H1 (cell line): ENCODE measurements around the gene ARMC3. TPM values are rescaled to one million over a fixed set of nuclear protein-coding genes. Genes with fewer than 3 reads are reported as not detected.

Experiments
- ATF2 ChIP-seq: IDR thresholded peaks from 2 replicates; pipeline ENCODE4 v1.6.1; 2012; ENCODE audit warnings: low read length, inconsistent platforms
- KDM5A ChIP-seq: fragments of 200-600 bp; IDR thresholded peaks from 2 replicates; pipeline ENCODE4 v1.7.1; 2012; ENCODE audit warnings: mild to moderate bottlenecking, low read length, inconsistent platforms, mixed read lengths
- MAFK ChIP-seq: IDR thresholded peaks from 2 replicates; pipeline ENCODE4 v1.6.1; 2012; ENCODE audit warnings: low read depth, mild to moderate bottlenecking, improper control_type of control experiment, low read length
- MAX ChIP-seq: IDR thresholded peaks from 2 replicates; pipeline ENCODE4 v1.6.1; 2012; ENCODE audit warnings: inconsistent platforms
- YY1 ChIP-seq: IDR thresholded peaks from 2 replicates; pipeline ENCODE4 v1.6.1; 2011; ENCODE audit warnings: low read depth, mild to moderate bottlenecking, low read length
- polyA plus RNA-seq, 7 experiments: library from polyadenylated mRNA; depleted of rRNA in 3 of 7; stranded (reverse) in 5 of 7; unstranded in 2 of 7; fragments of >200 nt in 5 of 7; fragments of 200-250 nt in 2 of 7; gene quantifications; 1 replicate in 5 of 7; 2 replicates in 1 of 7; 4 replicates in 1 of 7; pipeline versions ENCODE4 v1.2.1 to v1.2.3, GENCODE V29; 2011 to 2013; ENCODE audit warnings: missing spikeins in 2 of 7, mixed read lengths in 2 of 7
- total RNA-seq: library from RNA; stranded (reverse); fragmentation: NEBNext Ultra II Directional; extraction: Animal tissue kit (Norgen Biotek cat#: 25700); gene quantifications from 2 replicates; pipeline ENCODE4 v1.2.1, GENCODE V29; 2021

The ARMC3 gene
- total and polyA plus RNA-seq, 2 of the 8 experiments (the other 6 are each of a cell fraction or from before 2014, with no cell fraction given), result 0.15 TPM

DNA sequence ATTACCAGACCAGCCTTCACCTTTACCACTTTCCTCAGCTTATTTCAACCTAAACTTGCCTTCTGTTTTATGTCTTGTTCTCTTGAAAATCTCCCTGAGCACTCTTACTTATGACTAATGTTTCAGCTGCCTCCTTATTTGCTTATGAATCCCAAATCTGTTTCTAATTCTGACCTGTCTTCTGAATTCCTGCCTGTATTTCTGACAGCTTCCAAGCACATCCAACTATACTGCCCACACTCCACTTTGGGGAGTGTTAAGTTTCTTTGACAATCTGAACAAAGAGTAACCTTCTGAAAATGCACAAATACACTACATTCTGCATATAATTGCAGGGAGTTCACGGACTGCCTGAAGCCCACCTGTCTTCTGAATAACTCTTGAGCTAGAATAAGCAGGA lies 48.7 kb downstream of the ARMC3 start (continued):
- TF ChIP-seq ATF2 (no peak), KDM5A (no peak), MAFK (no peak), YY1 (no peak), MAX (no peak)
